ENCODE data around the gene BBS4.
A peak's percentile ranks its signal among the peaks of the same experiment; 100 is the strongest.
"Not testable (repeated sequence)": the region's sequence is repeated elsewhere in the genome, so short reads cannot be mapped to it uniquely, and the experiment has no call there.

BBS4 gene

GRCh38 chr15:72685925-72686794 is at the start of gene BBS4, which contains the start of gene HIGD2B:
Gene BBS4, plus strand, starts transcription at chr15:72686207. Its CDS starts 21 bp downstream, at chr15:72686228.
Gene HIGD2B, minus strand, starts transcription at chr15:72686182. Its CDS starts 9,808 bp downstream, at chr15:72676374.
- Mint-ChIP-seq H3K4me1 (peaks cover 3 to 18% of the 10 kb centered on the region in 2 donors), H3K4me3 (peak within 1 kb of the TSS; percentile 93 to 95), H3K9me3 (no peaks in the 10 kb centered on the region), H3K27me3 (no peaks in the 10 kb centered on the region), H3K27ac (peak within 1 kb of the TSS; percentile 96), H3K36me3 (no peaks in the 10 kb centered on the region)
- ATAC-seq (replicated peaks) (peak; percentile 97 to 98), DNase-seq (peak; percentile 89)

- H3K4me3 Mint-ChIP-seq, H3K9me3 Mint-ChIP-seq, H3K4me1 Mint-ChIP-seq, H3K27me3 Mint-ChIP-seq, H3K36me3 Mint-ChIP-seq, H3K27ac Mint-ChIP-seq: not testable (repeated sequence)
- DNase-seq (peak; percentile 50), ATAC-seq (replicated peaks) (peak; percentile 77 to 81)
Measured at GRCh38 chr15:72636519-72637282, 49.3 kb upstream of the BBS4 start.

GRCh38 chr15:72639759-72640483 is 46.1 kb upstream of the BBS4 start:
- ATAC-seq (replicated peaks); DNase-seq; H3K27ac Mint-ChIP-seq; H3K27me3 Mint-ChIP-seq; H3K9me3 Mint-ChIP-seq; H3K36me3 Mint-ChIP-seq; H3K4me3 Mint-ChIP-seq; H3K4me1 Mint-ChIP-seq: not testable (repeated sequence)

- not testable (repeated sequence) for H3K4me3 Mint-ChIP-seq; H3K27ac Mint-ChIP-seq; ATAC-seq (replicated peaks); DNase-seq; H3K36me3 Mint-ChIP-seq; H3K27me3 Mint-ChIP-seq; H3K4me1 Mint-ChIP-seq; H3K9me3 Mint-ChIP-seq
Measured at GRCh38 chr15:72642271-72642670, 43.7 kb upstream of the BBS4 start.

DNA sequence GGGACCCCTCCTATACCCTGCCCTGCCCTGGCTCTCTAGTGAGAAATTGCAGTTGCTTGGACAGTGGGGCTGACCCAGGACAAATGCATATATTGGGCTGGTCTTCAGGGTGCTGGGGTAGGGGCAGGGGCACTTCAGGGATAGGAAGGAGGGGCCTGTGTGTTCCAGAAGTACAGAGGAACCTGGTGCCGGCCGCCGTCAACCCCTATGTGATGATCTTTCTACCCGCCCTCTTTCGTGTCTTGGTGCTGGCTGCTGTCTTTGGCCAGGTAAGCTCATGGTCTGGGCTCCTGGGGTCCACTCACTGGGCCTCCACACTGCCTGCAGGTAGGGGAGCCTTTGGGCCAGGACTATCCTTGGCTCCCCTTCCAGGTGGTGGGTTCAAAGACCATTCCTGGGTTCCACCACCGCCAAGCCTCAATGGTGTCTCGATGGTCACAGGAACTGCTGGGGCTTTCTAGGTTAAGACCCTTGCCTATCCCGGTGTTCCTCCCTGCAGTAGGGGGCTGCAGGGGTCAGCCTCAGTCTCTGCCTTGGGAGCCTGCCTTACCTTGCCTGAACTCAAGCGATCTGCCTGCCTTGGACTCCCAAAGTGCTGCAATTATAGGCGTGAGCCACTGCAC is 37.3 kb upstream of the BBS4 start:
- ATAC-seq (replicated peaks); H3K27me3 Mint-ChIP-seq; H3K4me3 Mint-ChIP-seq; DNase-seq; H3K4me1 Mint-ChIP-seq; H3K27ac Mint-ChIP-seq; H3K9me3 Mint-ChIP-seq; H3K36me3 Mint-ChIP-seq: not testable (repeated sequence)

DNA sequence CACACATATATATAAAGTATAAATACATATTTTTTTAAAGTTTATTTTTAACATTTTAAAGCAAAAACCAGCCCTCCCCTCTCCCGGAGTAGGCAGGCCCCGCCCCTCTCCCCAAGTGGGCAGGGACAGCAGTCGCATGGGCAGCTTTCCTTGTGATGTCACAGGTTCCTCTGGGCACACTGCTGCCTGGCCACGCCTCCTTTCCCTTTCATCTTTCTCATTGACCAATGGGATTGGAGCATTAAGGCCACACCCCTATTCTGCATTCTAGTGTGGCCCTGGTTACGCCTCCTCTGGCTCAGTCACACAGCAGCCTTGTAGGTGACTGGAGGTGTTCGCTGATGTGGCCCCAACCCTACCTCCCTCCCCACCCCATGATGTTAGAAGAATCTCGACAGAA is 31.6 kb upstream of the BBS4 start, which contains the start of gene GOLGA6B:
Gene GOLGA6B, plus strand, starts transcription at position 301 of the 400 bp plus-strand sequence. Its CDS starts 41 bp downstream, at position 342.
- H3K36me3 Mint-ChIP-seq; ATAC-seq (replicated peaks); H3K4me3 Mint-ChIP-seq; DNase-seq; H3K9me3 Mint-ChIP-seq; H3K4me1 Mint-ChIP-seq; H3K27me3 Mint-ChIP-seq; H3K27ac Mint-ChIP-seq: not testable (repeated sequence)

GRCh38 chr15:72656014-72656413 is 30.0 kb upstream of the BBS4 start:
- H3K36me3 Mint-ChIP-seq; H3K27me3 Mint-ChIP-seq; DNase-seq; H3K4me3 Mint-ChIP-seq; H3K9me3 Mint-ChIP-seq; ATAC-seq (replicated peaks); H3K27ac Mint-ChIP-seq; H3K4me1 Mint-ChIP-seq: not testable (repeated sequence)

GRCh38 chr15:72661081-72661480 is 24.9 kb upstream of the BBS4 start:
- not testable (repeated sequence) for ATAC-seq (replicated peaks); H3K27me3 Mint-ChIP-seq; H3K27ac Mint-ChIP-seq; H3K4me3 Mint-ChIP-seq; H3K4me1 Mint-ChIP-seq; H3K36me3 Mint-ChIP-seq; H3K9me3 Mint-ChIP-seq; DNase-seq

GRCh38 chr15:72663931-72664330 is 22.1 kb upstream of the BBS4 start:
- H3K27me3 Mint-ChIP-seq; H3K4me1 Mint-ChIP-seq; H3K4me3 Mint-ChIP-seq; ATAC-seq (replicated peaks); H3K27ac Mint-ChIP-seq; H3K9me3 Mint-ChIP-seq; H3K36me3 Mint-ChIP-seq; DNase-seq: not testable (repeated sequence)

- DNase-seq; H3K4me1 Mint-ChIP-seq; H3K27ac Mint-ChIP-seq; ATAC-seq (replicated peaks); H3K27me3 Mint-ChIP-seq; H3K36me3 Mint-ChIP-seq; H3K4me3 Mint-ChIP-seq; H3K9me3 Mint-ChIP-seq: not testable (repeated sequence)
Measured at GRCh38 chr15:72665706-72666105, 20.3 kb upstream of the BBS4 start.

DNA sequence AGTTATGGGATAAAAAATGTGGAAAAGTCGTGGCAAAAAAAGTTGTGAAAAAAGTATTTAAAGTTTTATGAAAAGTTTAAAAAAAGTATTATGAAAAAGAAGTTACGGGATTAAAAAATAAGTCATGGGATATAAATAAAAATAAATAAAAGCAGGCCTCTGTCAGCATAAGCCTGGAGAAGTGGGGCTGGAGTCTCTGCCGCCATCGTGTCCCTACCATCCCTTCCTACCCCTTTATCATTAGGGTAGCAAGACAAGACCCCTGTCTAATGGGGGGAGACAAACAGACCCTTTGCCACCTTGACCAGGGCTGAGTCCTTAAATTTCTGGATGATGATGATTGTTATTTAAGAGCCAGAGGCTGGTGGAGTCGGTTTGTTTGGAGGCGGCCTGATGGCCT is 16.2 kb upstream of the BBS4 start:
- not testable (repeated sequence) for H3K4me3 Mint-ChIP-seq; DNase-seq; H3K4me1 Mint-ChIP-seq; ATAC-seq (replicated peaks); H3K27ac Mint-ChIP-seq; H3K9me3 Mint-ChIP-seq; H3K36me3 Mint-ChIP-seq
- peaks cover 16 to 23% of the 10 kb centered on the region in 2 donors for H3K27me3 Mint-ChIP-seq

DNA sequence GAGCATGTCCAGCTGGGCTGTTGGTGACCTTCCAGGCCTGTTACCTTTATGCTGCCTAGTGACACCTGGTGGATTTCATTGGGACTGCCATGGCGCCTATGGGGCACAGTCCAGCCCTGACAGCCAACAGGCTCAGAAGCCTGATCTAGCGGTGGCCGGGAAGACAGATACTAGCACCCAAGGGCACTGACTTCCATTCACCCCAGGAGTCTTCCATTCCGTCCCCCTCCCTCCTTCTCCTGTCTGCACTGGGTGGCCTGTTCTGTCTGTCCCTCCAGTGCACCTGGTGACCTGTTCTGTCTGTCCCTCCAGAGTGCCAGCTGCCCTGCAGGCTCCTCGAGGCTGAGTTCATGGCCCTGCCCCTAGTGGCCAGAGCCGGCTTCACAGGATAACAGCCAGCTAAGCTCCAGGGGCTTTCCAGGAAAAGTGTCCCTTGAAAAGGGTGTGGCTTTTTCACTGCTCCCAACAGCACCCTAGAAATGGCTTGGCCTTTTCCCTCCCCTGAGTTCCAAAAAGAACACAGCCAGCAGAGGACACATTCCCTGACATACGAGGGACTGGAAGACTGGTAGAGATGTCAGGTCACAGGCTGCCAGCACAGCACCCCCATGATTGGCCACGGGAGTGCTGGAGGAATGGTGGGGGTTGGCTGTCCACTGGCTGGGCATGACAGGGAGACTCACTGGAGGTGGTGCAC is 15.2 kb upstream of the BBS4 start:
- H3K27ac Mint-ChIP-seq, H3K36me3 Mint-ChIP-seq, H3K9me3 Mint-ChIP-seq, H3K4me1 Mint-ChIP-seq: not testable (repeated sequence)
- Mint-ChIP-seq H3K27me3 (peaks cover 16 to 28% of the 10 kb centered on the region in 2 donors), H3K4me3 (peak overlapping the region; percentile 75 to 79)
- peak; percentile 96 to 97 for ATAC-seq (replicated peaks)
- DNase-seq, result peak; percentile 73

DNA sequence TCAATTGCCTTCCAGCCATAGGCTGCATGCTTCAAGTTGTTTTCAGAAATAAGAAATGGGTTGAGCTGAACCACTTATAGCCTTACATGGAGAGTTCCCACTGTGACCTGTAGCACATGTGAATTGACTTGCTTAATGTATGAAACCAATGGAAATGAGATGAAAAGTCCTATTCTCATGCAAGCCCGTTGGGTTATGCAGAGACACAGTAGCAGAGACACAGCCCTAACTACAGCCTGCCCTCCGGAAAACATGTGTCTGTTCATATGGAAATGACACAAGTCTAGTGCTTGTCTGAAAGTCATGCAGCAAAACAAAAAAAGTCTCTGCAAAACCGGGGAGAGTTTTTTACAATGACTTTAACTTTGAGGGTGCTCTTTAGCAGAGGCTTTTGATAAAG is 14.5 kb upstream of the BBS4 start:
- H3K27ac Mint-ChIP-seq, result no peak overlapping the region

More for the DNA sequence above, 14.5 kb upstream of the BBS4 start:
- H3K4me3 Mint-ChIP-seq, result no peak overlapping the region
- H3K9me3 Mint-ChIP-seq, result no peaks in the 10 kb centered on the region
- peaks cover 5 to 9% of the 10 kb centered on the region in 2 donors for H3K4me1 Mint-ChIP-seq
- peaks cover 17 to 29% of the 10 kb centered on the region in 2 donors for H3K27me3 Mint-ChIP-seq
- no peaks in the 10 kb centered on the region for H3K36me3 Mint-ChIP-seq
- no peak for DNase-seq
- ATAC-seq (replicated peaks), result no peak

Measured in stimulated activated naive B cell treated with anti-CD40 and anti-IgM and Interleukin-4, amounts not matched to agents 10 μg/mL and 1 μg/mL and 100 μg/mL, for 72 hours (primary cell).